MCF 10A (cell line): ENCODE measurements around the gene LPCAT3. TPM values are rescaled to one million over a fixed set of nuclear protein-coding genes. Genes with fewer than 3 reads are reported as not detected.

ENCODE experiments used
- BruUV-seq: library from RNA; stranded (reverse); fragments of 400-500 nt; replicated peaks from 2 replicates; lab custom pipeline; 2021; lab: Mats Ljungman, UMichigan
- CTCF ChIA-PET: fragments of 300-600 bp; sonication (Branson Sonifier 250); formaldehyde crosslinking; extraction: SDS; loops from one replicate; lab custom pipeline; 2021; ENCODE audit warnings: antibody characterized with exemption, inconsistent platforms; lab: Yijun Ruan, JAX
- POLR2A ChIA-PET: fragments of 300-600, 350-650 bp; sonication (Branson Sonifier 250); formaldehyde crosslinking; extraction: SDS; loops from one replicate; lab custom pipeline; 2020; ENCODE audit warnings: antibody characterized with exemption, inconsistent platforms; lab: Yijun Ruan, JAX
- DNase-seq: peaks from one replicate; pipeline ENCODE4 v3.0.0-alpha.2; 2018; ENCODE audit not compliant: unreplicated experiment
- H3K27ac Mint-ChIP-seq: one replicate; pipeline ENCODE4 v1.8.0; 2022; ENCODE audit warnings: mild to moderate bottlenecking, low read depth, mixed read lengths; ENCODE audit not compliant: unreplicated experiment
- H3K27me3 Mint-ChIP-seq: one replicate; pipeline ENCODE4 v1.8.0; 2022; ENCODE audit warnings: mixed read lengths; ENCODE audit not compliant: insufficient read depth, unreplicated experiment
- H3K36me3 Mint-ChIP-seq: one replicate; pipeline ENCODE4 v1.8.0; 2022; ENCODE audit warnings: mild to moderate bottlenecking, moderate library complexity, mixed read lengths; ENCODE audit not compliant: insufficient read depth, unreplicated experiment
- H3K4me1 Mint-ChIP-seq: one replicate; pipeline ENCODE4 v1.8.0; 2022; ENCODE audit warnings: mixed read lengths; ENCODE audit not compliant: insufficient read depth, unreplicated experiment
- H3K4me3 Mint-ChIP-seq: one replicate; pipeline ENCODE4 v1.8.0; 2022; ENCODE audit warnings: mild to moderate bottlenecking, moderate library complexity, mixed read lengths; ENCODE audit not compliant: unreplicated experiment
- H3K9me3 Mint-ChIP-seq: one replicate; pipeline ENCODE4 v1.8.0; 2022; ENCODE audit warnings: mixed read lengths; ENCODE audit not compliant: unreplicated experiment
- CTCF ChIP-seq: fragments of 200-600 bp; IDR thresholded peaks from one replicate; pipeline ENCODE4 v1.8.0; 2022; ENCODE audit warnings: antibody characterized with exemption, mild to moderate bottlenecking; ENCODE audit not compliant: unreplicated experiment
- intact Hi-C: fragments of 100-400 bp; cut with micrococcal nuclease; formaldehyde crosslinking; loops from 2 replicates; pipeline ENCODE4 v1.14.1; 2022
- total RNA-seq: library from RNA; stranded (reverse); gene quantifications from 2 replicates; pipeline ENCODE4 v1.2.3, GENCODE V29; 2022

The LPCAT3 gene
- total RNA-seq, 1 experiment from 2014 or later: 14.4 TPM

- H3K36me3 Mint-ChIP-seq: peaks cover 14% of the 10 kb centered on the region
- BruUV-seq: no TSS peak
- H3K4me3 Mint-ChIP-seq: no peak overlapping the region
- ChIA-PET POLR2A (interaction anchor here (1.1 to 1.8 kb wide), 3 partner anchors 12 to 28 kb away, joined by 4 to 5 read pairs (median 4); partner anchors contain the start of gene C1R), CTCF (interaction anchor here (1.3 to 3.0 kb wide), 3 partner anchors 10 to 28 kb away, joined by 4 to 16 read pairs (median 6); no protein-coding TSS in a partner anchor)
- no peak overlapping the region for H3K27ac Mint-ChIP-seq
- no peaks in the 10 kb centered on the region for H3K27me3 Mint-ChIP-seq
- peaks cover 23% of the 10 kb centered on the region for H3K4me1 Mint-ChIP-seq
- DNase-seq: no peak
- intact Hi-C loops: no loop called here
- H3K9me3 Mint-ChIP-seq: no peaks in the 10 kb centered on the region
- TF ChIP-seq CTCF: no peak
Observed at GRCh38 chr12:7065073-7065623, 46.9 kb upstream of the LPCAT3 start.

- H3K27me3 Mint-ChIP-seq: no peaks in the 10 kb centered on the region
- ChIA-PET CTCF (interaction anchor here (1.3 to 3.0 kb wide), 4 partner anchors 11 to 49 kb away, joined by 4 to 16 read pairs (median 8); no protein-coding TSS in a partner anchor), POLR2A (interaction anchor here (1.1 to 1.8 kb wide), 3 partner anchors 18 to 28 kb away, joined by 4 to 5 read pairs (median 5); partner anchors contain the start of gene C1R)
- no TSS peak for BruUV-seq
- H3K36me3 Mint-ChIP-seq: peaks cover 14% of the 10 kb centered on the region
- H3K4me3 Mint-ChIP-seq: no peak overlapping the region
- no peak overlapping the region for H3K27ac Mint-ChIP-seq
- intact Hi-C loops: no loop called here
- H3K4me1 Mint-ChIP-seq: peaks cover 29% of the 10 kb centered on the region
- TF ChIP-seq CTCF: no peak
- no peaks in the 10 kb centered on the region for H3K9me3 Mint-ChIP-seq
- DNase-seq: no peak
Observed at GRCh38 chr12:7064516-7064915, 46.2 kb upstream of the LPCAT3 start.

- Mint-ChIP-seq H3K4me1 (peaks cover 25% of the 10 kb centered on the region), H3K27me3 (no peaks in the 10 kb centered on the region), H3K27ac (no peak overlapping the region), H3K4me3 (peak overlapping the region; percentile 63), H3K36me3 (peaks cover 12% of the 10 kb centered on the region), H3K9me3 (no peaks in the 10 kb centered on the region)
- intact Hi-C loops: no loop called here
- no peak for TF ChIP-seq CTCF
- ChIA-PET CTCF (interaction anchor here (0.6 to 7.6 kb wide), 17 partner anchors 8 to 681 kb away, joined by 3 to 123 read pairs (median 5); partner anchors contain the start of genes C1R, C1RL and MLF2), POLR2A (interaction anchor here (0.9 to 5.7 kb wide), 8 partner anchors 8 to 117 kb away, joined by 3 to 96 read pairs (median 14); partner anchors contain the start of genes C12orf57, C1R, C1RL and LPCAT3)
- no peak for DNase-seq
- BruUV-seq: no TSS peak
Observed at GRCh38 chr12:7061596-7061995, 43.3 kb upstream of the LPCAT3 start.

GRCh38 chr12:7061138-7061537, 42.9 kb upstream of the LPCAT3 start:
- intact Hi-C loops: no loop called here
- Mint-ChIP-seq H3K27me3 (no peaks in the 10 kb centered on the region), H3K9me3 (no peaks in the 10 kb centered on the region), H3K27ac (no peak overlapping the region), H3K36me3 (peaks cover 7% of the 10 kb centered on the region), H3K4me3 (peak overlapping the region; percentile 63), H3K4me1 (peaks cover 20% of the 10 kb centered on the region)
- BruUV-seq: no TSS peak
- POLR2A ChIA-PET: interaction anchor here (0.6 to 5.7 kb wide), 17 partner anchors 8 to 117 kb away, joined by 3 to 96 read pairs (median 4); partner anchors contain the start of genes C12orf57, C1R, C1RL and LPCAT3
- no peak for DNase-seq
- CTCF ChIA-PET: interaction anchor here (0.6 to 7.6 kb wide), 27 partner anchors 9 to 680 kb away, joined by 3 to 123 read pairs (median 4); partner anchors contain the start of genes C1R, C1RL and MLF2
- TF ChIP-seq CTCF: no peak
